Fibroblast of lung (primary cell): ENCODE measurements around the gene CSK. TPM values are rescaled to one million over a fixed set of nuclear protein-coding genes. Genes with fewer than 3 reads are reported as not detected.
A peak's percentile ranks its signal among the peaks of the same experiment; 100 is the strongest.

ENCODE experiments used
- DNase-seq, 2 donors: peaks; one replicate each; pipeline versions ENCODE4 v3.0.0 to v3.0.0-alpha.2; 2010; ENCODE audit warnings: low read depth in 2 of 2
- H2AFZ ChIP-seq: 2 replicates; pipeline ENCODE4 v1.5.1; 2012; ENCODE audit warnings: low read length, control low read depth, inconsistent platforms
- H3K27ac ChIP-seq: 2 replicates; pipeline ENCODE4 v1.5.1; 2011; ENCODE audit warnings: low read length, control low read depth; ENCODE audit not compliant: insufficient read depth
- H3K27me3 ChIP-seq: 2 replicates; pipeline ENCODE4 v1.5.1; 2011; ENCODE audit warnings: mild to moderate bottlenecking, low read length; ENCODE audit not compliant: control insufficient read depth, insufficient read depth
- H3K36me3 ChIP-seq: 2 replicates; pipeline ENCODE4 v1.5.1; 2011; ENCODE audit warnings: low read length; ENCODE audit not compliant: control insufficient read depth, insufficient read depth
- H3K4me1 ChIP-seq: 2 replicates; pipeline ENCODE4 v1.5.1; 2011; ENCODE audit warnings: low read length; ENCODE audit not compliant: control insufficient read depth, insufficient read depth; ENCODE audit errors: extremely low read depth
- H3K4me2 ChIP-seq: 2 replicates; pipeline ENCODE4 v1.5.1; 2011; ENCODE audit warnings: low read length, control low read depth; ENCODE audit not compliant: insufficient read depth; ENCODE audit errors: extremely low read depth
- H3K4me3 ChIP-seq, 4 experiments: fragments of 200-600 bp in 1 of 4; sonication (generic) in 1 of 4; replicated peaks in 1 of 4; 2 replicates each; pipeline ENCODE4 v1.5.1; 2011 to 2016; ENCODE audit warnings: low read length in 4 of 4, low read depth in 3 of 4, mild to moderate bottlenecking in 3 of 4, control low read depth in 2 of 4, inconsistent platforms in 1 of 4, mixed read lengths in 1 of 4; ENCODE audit not compliant: insufficient read depth in 1 of 4; ENCODE audit errors: control extremely low read depth in 1 of 4
- H3K79me2 ChIP-seq: 2 replicates; pipeline ENCODE4 v1.5.1; 2012; ENCODE audit warnings: mild to moderate bottlenecking, low read length, inconsistent platforms; ENCODE audit not compliant: control insufficient read depth, insufficient read depth
- H3K9ac ChIP-seq: 2 replicates; pipeline ENCODE4 v1.5.1; 2011; ENCODE audit warnings: mild to moderate bottlenecking, low read length, control low read depth; ENCODE audit not compliant: insufficient read depth
- H3K9me3 ChIP-seq: 2 replicates; pipeline ENCODE4 v1.5.1; 2012; ENCODE audit warnings: low read depth, low read length; ENCODE audit not compliant: control insufficient read depth, insufficient read depth
- H4K20me1 ChIP-seq: 2 replicates; pipeline ENCODE4 v1.5.1; 2011; ENCODE audit warnings: low read length; ENCODE audit not compliant: control insufficient read depth, insufficient read depth; ENCODE audit errors: extremely low read depth
- CTCF ChIP-seq, 2 donors: IDR thresholded peaks in 1 of 2; conservative IDR thresholded peaks in 1 of 2; 1 replicate in 1 of 2; 2 replicates in 1 of 2; pipeline ENCODE4 v1.5.1; 2011 to 2012; ENCODE audit warnings: low read length in 2 of 2, control low read depth in 1 of 2, inconsistent platforms in 1 of 2, low read depth in 1 of 2, mild to moderate bottlenecking in 1 of 2
- EZH2 ChIP-seq: IDR thresholded peaks from 2 replicates; pipeline ENCODE4 v1.5.1; 2012; ENCODE audit warnings: low read length, control low read depth, mild to moderate bottlenecking; ENCODE audit errors: missing control alignments
- polyA minus RNA-seq: library from RNA; depleted of rRNA, polyadenylated mRNA; stranded (reverse); fragments of >200 nt; gene quantifications from 2 replicates; pipeline ENCODE4 v1.2.3, GENCODE V29; 2011; ENCODE audit warnings: low replicate concordance
- polyA plus RNA-seq, 2 donors: library from polyadenylated mRNA; depleted of rRNA in 1 of 2; stranded (reverse) in 1 of 2; unstranded in 1 of 2; fragments of >200 nt; gene quantifications; 2 replicates each; pipeline ENCODE4 v1.2.1, GENCODE V29; 2011 to 2012; ENCODE audit warnings: missing spikeins in 1 of 2
- total RNA-seq: library from RNA; depleted of rRNA; stranded (reverse); fragments of >200 nt; gene quantifications from 2 replicates; pipeline ENCODE4 v1.2.1, GENCODE V29; 2014

Gene CSK
- total RNA-seq (16.2 and 22.0 TPM in 2 replicates), polyA plus RNA-seq (21.5 and 28.2 TPM in 2 replicates), polyA minus RNA-seq (61.0 and 91.1 TPM in 2 replicates)
- polyA plus RNA-seq (2012): 38.7 and 47.7 TPM in 2 replicates

GRCh38 chr15:74781431-74782258, at the start of gene CSK:
Gene CSK, plus strand, starts transcription at chr15:74782080. Its CDS starts 16,218 bp downstream, at chr15:74798298.
- Histone ChIP-seq H3K4me1 (peaks cover 44% of the 10 kb centered on the region), H3K27ac (peak within 1 kb of the TSS; percentile 57), H3K9ac (peak within 1 kb of the TSS; percentile 69), H3K9me3 (no peaks in the 10 kb centered on the region), H3K27me3 (no peaks in the 10 kb centered on the region), H3K4me3 (peak within 1 kb of the TSS; percentile 71 to 90 (median 88)), H3K4me2 (peak within 1 kb of the TSS; percentile 100), H3K79me2 (peaks cover 42% of the 10 kb centered on the region), H2AFZ (peak within 1 kb of the TSS; percentile 58), H4K20me1 (no peaks in the 10 kb centered on the region), H3K36me3 (no peaks in the 10 kb centered on the region)
- no peak for TF ChIP-seq EZH2
- peak in 1 of 2 donors; percentile 33 for TF ChIP-seq CTCF (conservative IDR thresholded peaks at IDR 0.05 in 1 of 2, IDR thresholded peaks at IDR 0.05 in 1 of 2; ENCODE audit: low read depth in 1 of 2, low read length in 2 of 2)
- DNase-seq: peak; percentile 47 to 61

GRCh38 chr15:74732846-74733245, 49.0 kb upstream of the CSK start:
- Histone ChIP-seq H3K27me3 (peaks cover 26% of the 10 kb centered on the region), H3K4me3 (no peak overlapping the region), H3K27ac (no peak overlapping the region), H3K9ac (no peak overlapping the region), H3K79me2 (no peaks in the 10 kb centered on the region), H3K9me3 (no peaks in the 10 kb centered on the region), H3K4me2 (no peak overlapping the region), H3K36me3 (no peaks in the 10 kb centered on the region), H2AFZ (no peak overlapping the region), H3K4me1 (no peaks in the 10 kb centered on the region), H4K20me1 (peaks cover under 1% of the 10 kb centered on the region)
- DNase-seq: no peak
- no peak for TF ChIP-seq EZH2
- no peak for TF ChIP-seq CTCF (conservative IDR thresholded peaks at IDR 0.05 in 1 of 2, IDR thresholded peaks at IDR 0.05 in 1 of 2; ENCODE audit: low read depth in 1 of 2, low read length in 2 of 2)

- Histone ChIP-seq H3K36me3 (no peaks in the 10 kb centered on the region), H3K4me2 (no peak overlapping the region), H3K4me1 (no peaks in the 10 kb centered on the region), H3K9me3 (no peaks in the 10 kb centered on the region), H3K27me3 (peaks cover 26% of the 10 kb centered on the region), H3K27ac (no peak overlapping the region), H4K20me1 (peaks cover 2% of the 10 kb centered on the region), H2AFZ (no peak overlapping the region), H3K4me3 (no peak overlapping the region), H3K79me2 (no peaks in the 10 kb centered on the region), H3K9ac (no peak overlapping the region)
- DNase-seq: no peak
- TF ChIP-seq CTCF (conservative IDR thresholded peaks at IDR 0.05 in 1 of 2, IDR thresholded peaks at IDR 0.05 in 1 of 2; ENCODE audit: low read depth in 1 of 2, low read length in 2 of 2) (no peak), EZH2 (no peak)
Observed at GRCh38 chr15:74733269-74733668, 48.6 kb upstream of the CSK start.
